ENCODE data around the gene KERA.

KERA gene

GRCh38 chr12:91100906-91101305 is 43.1 kb upstream of the KERA start:
- no peak overlapping the region for H3K4me3 ChIP-seq (ENCODE audit: low read length)
- no peak for TF ChIP-seq CTCF (conservative IDR thresholded peaks at IDR 0.05; ENCODE audit: low read length)
- DNase-seq (ENCODE audit: low read depth) = peak; percentile 43

GRCh38 chr12:91099836-91100235 is 42.0 kb upstream of the KERA start:
- DNase-seq (ENCODE audit: low read depth) = no peak
- H3K4me3 ChIP-seq (ENCODE audit: low read length) = no peak overlapping the region
- TF ChIP-seq CTCF (conservative IDR thresholded peaks at IDR 0.05; ENCODE audit: low read length) = no peak

GRCh38 chr12:91099341-91099740 is 41.5 kb upstream of the KERA start:
- TF ChIP-seq CTCF (conservative IDR thresholded peaks at IDR 0.05; ENCODE audit: low read length) = no peak
- H3K4me3 ChIP-seq (ENCODE audit: low read length) = no peak overlapping the region
- DNase-seq (ENCODE audit: low read depth) = no peak

GRCh38 chr12:91098941-91099340 is 41.1 kb upstream of the KERA start:
- DNase-seq (ENCODE audit: low read depth) = peak; percentile 94
- H3K4me3 ChIP-seq (ENCODE audit: low read length) = no peak overlapping the region
- no peak for TF ChIP-seq CTCF (conservative IDR thresholded peaks at IDR 0.05; ENCODE audit: low read length)

GRCh38 chr12:91098461-91098860 is 40.6 kb upstream of the KERA start:
- DNase-seq (ENCODE audit: low read depth) = no peak
- no peak overlapping the region for H3K4me3 ChIP-seq (ENCODE audit: low read length)
- TF ChIP-seq CTCF (conservative IDR thresholded peaks at IDR 0.05; ENCODE audit: low read length) = no peak

- no peak for TF ChIP-seq CTCF (conservative IDR thresholded peaks at IDR 0.05; ENCODE audit: low read length)
- DNase-seq (ENCODE audit: low read depth) = no peak
Measured at GRCh38 chr12:91094957-91095356, 37.1 kb upstream of the KERA start.

GRCh38 chr12:91094032-91094662 is 36.3 kb upstream of the KERA start:
- no peak for TF ChIP-seq CTCF (conservative IDR thresholded peaks at IDR 0.05; ENCODE audit: low read length)
- H3K4me3 ChIP-seq (ENCODE audit: low read length) = no peak overlapping the region
- no peak for DNase-seq (ENCODE audit: low read depth)

More at GRCh38 chr12:91094957-91095356, 37.1 kb upstream of the KERA start:
- no peak overlapping the region for H3K4me3 ChIP-seq (ENCODE audit: low read length)
